Erythroblast (primary cell): Measurements from ENCODE around the gene ABLIM2.

ENCODE experiments used
- GATA1 ChIP-seq: IDR thresholded peaks from 2 replicates; pipeline ENCODE4 v1.6.1; 2011; ENCODE audit warnings: low read depth, mild to moderate bottlenecking, control low read depth, low read length, moderate library complexity
- POLR2A ChIP-seq: IDR thresholded peaks from 2 replicates; pipeline ENCODE4 v1.6.1; 2011; ENCODE audit warnings: mild to moderate bottlenecking, low read length

DNA sequence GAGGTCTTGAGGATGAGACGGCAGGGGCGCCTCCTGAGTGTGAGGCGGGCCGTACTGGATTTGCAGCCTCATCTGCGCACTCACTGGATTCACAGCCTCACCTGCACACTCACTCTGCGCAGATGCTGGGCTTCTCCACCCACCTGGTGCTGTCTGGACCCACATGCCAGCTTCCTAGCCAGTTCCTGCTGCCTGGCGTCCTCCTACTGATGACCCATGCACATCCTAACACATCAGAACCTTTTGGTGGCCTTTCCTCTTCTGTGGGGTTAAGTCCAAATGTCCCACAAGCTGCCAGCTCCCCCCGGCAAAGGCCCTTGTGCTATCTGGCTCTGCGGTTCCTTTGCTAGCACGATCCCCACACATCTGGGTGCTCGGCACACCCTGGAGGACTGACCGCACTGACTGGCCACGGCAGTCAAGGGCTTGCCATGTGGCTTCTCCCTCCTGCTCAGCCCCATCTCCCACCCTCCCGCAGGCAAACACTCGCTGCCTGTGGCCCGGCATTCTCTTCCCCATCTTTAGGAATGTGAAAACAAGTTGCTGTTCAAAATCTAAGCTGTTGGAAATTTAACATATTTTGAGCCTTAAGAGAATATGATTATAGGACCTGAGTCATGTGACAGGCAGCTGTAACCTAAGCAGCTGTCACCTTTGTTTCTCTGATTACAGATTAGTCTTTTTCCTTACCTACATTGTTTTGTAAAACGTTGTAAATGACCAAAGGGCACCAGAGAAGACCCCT, 179.5 kb downstream of the ABLIM2 start:
- TF ChIP-seq POLR2A (no peak), GATA1 (no peak)
